Renal cortical epithelial cell (primary cell): Measurements from ENCODE around the gene DUSP16. TPM values are rescaled to one million over a fixed set of nuclear protein-coding genes. Genes with fewer than 3 reads are reported as not detected.
A peak's percentile ranks its signal among the peaks of the same experiment; 100 is the strongest.
"Not testable (repeated sequence)": the region's sequence is repeated elsewhere in the genome, so short reads cannot be mapped to it uniquely, and the experiment has no call there.

Source experiments
- DNase-seq: peaks from one replicate; pipeline ENCODE4 v3.0.0-alpha.2; 2011; ENCODE audit warnings: low read depth
- total RNA-seq: library from RNA; depleted of rRNA; stranded (reverse); fragments of >200 nt; gene quantifications from 2 replicates; pipeline ENCODE4 v1.2.3, GENCODE V29; 2014

The DUSP16 gene
- total RNA-seq, 1 donor from 2014 or later = 24.7 TPM

DNA sequence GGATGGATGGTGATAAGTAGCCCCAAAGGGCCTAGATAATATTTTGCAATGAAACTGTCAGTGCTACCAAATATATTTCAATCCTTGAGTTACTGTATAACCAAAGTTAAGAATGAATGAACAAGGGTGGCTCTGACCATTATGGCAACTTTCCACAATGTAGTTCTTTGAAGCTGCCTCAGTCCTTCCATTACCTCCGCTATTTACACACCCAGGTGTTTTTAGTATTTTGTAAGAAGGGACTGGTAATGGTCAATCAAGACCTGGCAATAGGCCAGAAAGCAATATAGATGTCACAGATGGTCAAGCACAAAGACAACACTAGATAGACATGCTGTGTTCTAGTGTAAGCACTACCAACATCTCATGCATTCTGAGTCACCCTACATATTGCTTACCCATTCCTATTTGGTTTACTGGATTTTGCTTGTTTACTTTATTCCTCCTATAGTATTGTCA lies 16.3 kb downstream of the DUSP16 start:
- DNase-seq = peak; percentile 80

DNA sequence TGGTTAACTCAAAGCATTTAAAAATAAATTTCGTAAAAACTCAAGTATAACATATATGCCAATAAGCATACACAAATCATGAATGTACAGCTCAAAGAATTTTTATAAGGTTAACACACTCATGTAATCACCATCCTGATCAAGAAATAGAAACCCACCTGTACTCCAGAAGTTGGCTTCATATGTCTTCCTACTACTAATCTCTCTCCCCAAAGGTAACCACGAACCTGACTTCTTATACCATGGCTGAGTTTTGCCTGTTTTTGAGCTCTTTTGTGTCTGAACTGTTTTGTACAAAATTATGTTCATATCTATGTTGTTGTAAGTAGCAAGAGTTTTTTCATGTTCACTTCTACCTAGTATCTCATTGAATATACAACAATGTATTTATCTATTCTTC lies 18.7 kb downstream of the DUSP16 start:
- no peak for DNase-seq

DNA sequence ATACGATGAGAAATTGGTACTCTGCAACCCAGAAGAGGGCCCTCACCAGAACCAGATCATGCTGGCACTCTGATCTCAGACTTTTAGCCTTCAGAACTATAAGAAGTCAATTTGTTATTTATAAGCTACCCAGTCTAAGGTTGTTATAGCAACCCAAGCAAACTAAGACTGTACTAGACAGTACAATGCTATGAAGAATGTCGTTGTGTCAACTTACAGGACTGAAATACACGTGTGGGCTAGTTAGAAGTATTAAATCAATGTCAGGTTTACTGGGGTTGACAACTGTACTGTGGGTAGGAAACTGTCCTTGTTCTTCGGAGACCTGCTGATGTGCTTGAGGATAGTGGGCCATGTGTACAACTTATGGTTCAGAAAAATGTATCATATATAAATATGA lies 19.7 kb downstream of the DUSP16 start:
- DNase-seq = peak; percentile 43

DNA sequence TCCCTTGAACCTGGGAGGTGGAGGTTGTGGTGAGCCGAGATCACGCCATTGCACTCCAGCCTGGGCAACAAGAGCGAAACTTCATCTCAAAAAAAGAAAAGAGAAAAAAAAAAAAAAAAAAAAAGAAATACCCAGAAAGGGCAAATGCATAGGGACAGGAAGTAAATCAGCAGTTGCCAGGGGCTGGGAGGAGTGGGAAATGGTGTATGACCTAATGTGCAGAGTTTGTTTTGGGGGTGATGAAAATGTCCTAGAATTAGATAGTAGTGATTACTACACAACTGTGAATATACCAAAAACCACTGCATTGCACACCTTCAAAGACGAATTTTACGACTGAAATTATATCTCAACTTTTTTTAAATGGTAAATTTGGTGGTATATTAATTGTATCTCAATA lies 20.4 kb downstream of the DUSP16 start:
- DNase-seq = no peak

DNA sequence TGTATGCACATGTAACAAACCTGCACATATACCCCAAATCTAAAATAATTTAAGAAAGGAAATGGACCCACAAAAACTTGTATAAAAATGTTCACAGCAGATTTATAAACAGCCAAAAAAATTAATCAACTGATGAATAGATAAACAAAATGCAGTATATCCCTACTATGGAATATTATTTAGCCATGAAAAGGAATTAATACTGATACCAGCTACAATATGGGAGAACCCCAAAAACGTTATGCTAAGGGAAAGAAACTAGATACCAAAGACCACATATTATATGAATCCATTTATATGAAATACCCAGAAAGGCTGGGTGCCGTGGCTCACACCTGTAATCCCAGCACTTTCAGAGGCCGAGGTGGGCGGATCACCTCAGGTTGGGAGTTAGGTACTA lies 20.9 kb downstream of the DUSP16 start:
- no peak for DNase-seq

DNA sequence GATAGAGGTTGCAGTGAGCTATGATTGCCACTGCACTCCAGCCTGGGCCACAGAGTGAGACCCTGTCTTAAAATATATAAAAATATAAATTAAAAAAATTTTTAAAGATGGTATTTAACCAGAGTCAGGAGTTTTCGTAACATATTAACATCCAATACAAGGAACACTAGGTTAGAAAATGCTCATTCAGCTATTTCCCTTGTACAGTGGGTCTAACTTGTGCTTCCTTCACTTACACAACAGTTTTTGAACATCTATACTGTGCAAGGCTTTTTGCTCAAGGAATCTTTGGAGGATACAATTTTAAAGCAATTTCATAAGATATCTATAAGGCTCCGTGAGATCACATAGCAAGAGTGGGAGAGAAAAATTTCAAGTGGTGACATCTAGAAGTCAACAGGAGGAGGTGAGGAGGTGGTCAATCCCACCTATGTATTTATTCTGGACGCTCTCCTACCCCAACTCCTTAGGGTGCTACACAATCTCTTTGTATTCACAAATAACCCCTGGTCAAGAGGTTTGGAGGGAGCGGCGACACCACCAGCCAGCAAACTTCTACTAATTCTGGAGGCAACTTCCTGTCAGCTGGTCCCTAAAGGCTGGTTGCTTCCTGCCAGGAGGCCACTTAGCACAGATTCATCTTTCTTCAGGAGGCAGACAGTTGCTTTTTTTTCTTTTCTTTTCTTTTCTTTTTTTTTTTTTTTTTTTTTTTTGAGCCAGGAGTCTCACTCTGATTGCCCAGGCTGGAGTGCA lies 22.2 kb downstream of the DUSP16 start:
- no peak for DNase-seq

DNA sequence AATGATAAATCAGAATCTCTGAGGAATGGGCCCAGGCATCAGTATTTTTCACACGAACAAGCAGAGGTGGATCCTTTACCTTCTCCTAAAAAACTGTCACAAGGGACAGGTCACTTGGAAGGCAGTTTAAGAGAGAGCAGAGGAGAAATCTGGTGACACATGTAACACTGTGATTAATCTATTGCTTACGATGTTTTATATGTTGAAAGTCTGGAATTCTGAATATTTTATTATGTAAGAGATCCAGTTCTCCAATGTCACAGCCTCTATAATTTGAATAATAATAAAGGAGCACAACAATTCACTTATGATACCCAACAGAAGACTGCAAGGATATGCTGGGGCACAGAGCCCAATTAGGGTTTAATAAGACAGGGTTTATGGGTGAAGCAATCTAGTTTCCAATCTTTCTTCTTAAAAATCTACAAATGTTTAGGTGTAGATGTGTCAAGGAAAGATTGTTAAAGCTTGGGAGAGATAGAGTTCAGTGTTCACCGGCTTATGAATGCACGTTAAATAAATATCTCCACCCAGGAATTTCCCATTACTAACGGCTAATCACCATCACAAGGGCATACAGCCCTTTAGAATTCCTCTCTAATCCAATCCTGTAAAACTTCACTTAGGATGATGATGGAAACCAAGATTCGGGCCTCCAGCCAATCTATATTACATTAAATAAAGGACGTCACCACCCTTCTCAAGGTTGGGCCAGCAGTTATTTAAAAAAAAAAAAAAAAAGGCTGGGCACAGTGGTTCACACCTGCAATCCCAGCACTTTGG lies 23.4 kb downstream of the DUSP16 start:
- peak; percentile 53 for DNase-seq

DNA sequence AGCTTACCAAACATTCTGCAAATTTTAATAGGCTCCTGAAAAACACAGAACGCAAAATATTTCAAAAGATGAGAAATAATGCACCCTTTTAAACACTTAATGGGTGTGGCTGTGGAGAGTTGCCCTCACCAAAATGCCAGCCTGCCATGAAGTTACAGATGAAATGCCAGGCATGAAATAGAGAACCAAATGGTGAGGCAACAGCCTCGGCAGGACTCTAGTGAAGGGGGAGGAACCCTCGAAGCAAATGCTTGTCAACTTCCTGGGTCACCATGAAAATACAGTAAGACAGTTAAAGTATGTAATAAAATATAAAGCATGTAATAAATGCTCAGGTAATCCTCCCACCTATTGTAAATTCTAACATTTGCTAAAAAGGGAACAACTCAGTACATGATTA lies 24.1 kb downstream of the DUSP16 start:
- DNase-seq = no peak

DNA sequence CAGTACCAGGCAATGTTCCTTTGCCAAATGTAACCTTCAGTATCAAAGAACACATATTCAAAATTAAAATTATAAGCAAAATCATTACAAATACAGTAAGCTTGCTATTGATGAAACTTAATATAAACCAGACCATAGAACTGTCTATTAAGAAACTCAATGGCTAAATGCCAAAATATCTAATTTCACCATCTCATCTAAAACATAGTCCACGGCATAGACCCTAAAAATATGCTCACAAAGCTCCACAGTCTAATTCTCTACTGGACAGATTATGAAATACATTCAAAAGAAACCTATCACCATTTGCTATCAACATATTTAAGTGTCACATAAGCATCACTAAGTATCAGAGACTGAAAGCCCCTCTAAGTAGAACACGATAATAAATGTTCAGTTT lies 25.2 kb downstream of the DUSP16 start:
- no peak for DNase-seq

DNA sequence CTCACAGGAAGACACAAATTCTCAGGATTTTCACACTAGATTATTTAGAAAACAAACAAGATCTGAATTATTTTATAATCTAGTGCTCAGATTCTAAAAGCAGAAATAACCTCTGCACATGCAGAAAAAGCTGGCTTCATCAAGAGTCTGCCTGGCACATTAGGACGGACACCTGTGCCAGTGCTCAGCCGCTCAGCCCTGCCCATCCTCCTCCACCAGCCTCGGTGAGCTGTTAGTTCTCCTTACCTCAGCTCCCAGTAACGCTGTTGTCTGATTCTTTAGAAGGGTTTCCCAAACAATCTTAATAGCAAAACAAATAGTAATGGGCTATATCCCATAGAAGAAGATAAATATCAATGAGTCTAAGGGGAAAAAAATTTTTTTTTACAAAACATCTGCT lies 27.7 kb downstream of the DUSP16 start:
- no peak for DNase-seq

DNA sequence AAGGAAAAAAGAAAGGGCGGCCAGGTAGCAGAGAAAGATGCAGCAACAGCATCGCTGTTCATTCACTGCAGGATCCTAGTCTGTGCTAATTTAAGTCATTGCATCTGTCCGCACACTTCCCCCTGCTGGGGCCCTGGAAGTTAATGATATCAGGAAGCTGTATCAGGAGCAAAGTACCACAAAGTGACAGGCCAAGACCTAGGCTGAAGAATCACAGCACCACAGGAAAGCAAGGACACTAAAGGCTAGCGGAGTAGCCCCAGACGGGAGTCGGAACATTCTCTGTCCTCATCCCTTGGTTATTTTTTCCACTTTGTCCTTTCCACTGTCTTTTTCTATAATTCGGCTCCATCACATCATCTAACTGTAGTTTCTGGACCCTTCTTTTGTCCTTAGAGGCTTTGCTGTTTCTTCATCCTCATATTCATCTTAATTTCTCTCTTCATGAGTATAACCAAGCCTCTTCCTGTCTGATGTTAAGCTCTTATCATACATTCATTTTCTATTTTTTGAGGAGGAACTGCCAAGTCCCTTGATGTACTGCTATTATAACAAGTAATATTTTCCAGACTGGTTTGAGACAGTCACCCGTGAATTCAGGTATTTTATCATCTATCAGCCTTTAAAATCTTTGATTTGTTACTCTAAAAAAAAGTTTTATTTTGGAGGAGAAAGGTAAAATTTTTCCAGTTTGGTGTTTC lies 28.3 kb downstream of the DUSP16 start:
- DNase-seq = no peak

DNA sequence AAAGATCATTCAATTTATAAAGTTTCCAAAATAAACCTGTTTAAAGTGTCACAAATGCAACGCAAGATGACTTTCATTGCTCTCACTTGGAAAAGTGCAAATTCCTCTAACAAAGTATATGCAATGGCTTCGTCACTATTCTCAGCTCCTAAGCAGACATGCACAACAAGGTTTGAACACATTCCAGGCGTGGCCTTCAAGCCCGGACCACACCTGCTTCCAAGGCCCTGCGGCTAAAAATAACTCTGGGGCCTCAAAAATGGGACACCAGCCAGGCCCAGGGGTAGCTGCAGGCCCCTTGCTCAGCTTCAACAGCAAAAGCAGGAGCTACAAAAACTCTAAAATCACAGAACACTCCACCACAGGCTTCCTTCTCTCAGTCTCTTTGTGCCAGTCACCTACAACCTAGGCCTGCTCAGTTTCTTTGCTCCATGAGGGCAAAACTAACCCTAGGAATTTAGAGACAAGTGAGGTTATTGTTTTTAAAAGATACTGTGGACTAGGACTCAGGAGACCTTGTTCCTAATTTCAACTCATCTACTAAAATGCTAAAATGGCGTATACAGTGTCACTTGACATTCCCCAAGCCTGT lies 29.3 kb downstream of the DUSP16 start:
- DNase-seq = peak; percentile 84

DNA sequence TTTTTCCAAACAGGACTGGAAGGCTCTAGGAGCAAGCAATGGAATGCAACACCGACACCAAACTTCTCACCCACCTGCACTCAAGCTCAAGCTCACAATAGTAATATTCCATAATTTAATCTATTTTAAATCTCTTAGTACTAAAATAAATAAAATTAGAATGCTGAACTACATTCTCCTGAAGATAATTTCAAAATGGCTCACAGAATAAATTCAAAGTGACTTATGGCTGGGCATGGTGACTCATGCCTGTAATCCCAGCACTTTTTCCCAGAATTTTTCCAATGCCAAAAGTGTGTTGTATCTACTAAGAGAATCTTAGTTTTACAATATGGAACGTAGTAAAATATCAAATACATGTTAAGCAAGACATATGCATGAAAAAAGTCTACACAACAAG lies 31.5 kb downstream of the DUSP16 start:
- no peak for DNase-seq

DNA sequence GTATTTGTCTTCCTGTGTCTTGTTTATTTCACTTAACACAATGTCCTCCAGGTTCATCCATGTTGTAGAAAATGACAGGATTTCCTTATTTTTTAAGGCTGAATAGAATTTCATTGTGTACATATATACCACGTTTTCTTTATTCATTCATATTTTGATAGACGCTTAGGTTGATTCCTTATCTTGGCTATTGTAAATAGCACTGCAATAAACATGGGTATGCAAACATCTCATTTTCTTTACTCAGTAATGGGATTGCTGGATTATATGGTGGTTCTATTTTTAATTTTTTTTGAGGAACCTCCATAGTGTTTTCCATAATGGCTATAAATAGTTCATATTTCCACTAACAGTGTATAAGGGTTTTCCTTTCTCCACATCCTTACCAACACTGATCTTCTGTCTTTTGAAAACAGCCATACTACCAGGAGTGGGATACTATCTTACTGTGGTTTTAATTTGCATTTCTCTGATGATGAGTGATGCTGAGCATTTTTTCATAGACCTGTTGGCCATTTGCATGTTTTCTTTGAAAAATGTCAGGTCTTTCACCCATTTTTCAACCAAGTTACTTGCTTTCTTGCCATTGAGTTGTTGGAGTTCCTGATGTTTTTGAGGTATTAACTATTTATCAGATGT lies 32.8 kb downstream of the DUSP16 start:
- no peak for DNase-seq

DNA sequence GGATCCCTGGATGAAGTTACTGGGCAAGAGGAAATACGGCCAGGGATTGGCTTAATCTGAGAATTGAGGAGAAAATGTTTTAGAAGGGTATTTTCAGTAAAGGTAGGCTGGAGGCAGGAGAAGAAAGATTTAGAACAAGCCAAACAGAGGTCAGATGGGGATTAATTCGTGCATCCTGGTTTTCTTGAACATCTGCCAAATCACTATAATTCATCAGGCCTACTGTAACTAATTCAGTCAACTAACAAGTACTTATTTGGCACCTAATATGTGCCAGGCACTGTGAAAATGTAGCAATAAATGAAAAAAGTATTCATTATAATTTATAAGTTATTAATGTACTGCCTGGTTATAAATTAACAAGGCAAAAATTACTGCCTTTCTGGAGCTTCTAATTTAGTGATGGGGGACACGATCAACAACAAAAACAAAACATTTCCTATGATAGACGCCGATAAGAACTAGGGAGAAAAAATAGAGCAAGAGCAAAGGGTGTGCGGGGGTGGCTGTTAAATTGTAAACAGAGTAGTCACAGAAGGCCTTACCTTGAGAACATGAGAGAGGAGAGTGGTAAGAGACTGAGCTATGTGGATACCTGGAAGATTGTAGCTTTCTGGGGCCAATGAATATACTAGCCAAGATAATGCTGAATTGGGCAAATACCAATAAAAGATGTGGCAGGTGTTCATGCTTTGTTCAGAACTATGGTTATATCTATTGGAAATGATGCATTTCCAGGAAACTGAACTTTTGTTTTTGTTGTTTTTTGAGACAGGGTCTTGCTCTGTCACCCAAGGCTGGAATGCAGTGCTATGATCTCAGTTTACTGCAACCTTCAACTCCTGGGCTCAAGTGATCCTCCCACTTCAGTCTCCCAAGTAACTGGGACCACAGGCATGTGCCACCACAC lies 34.0 kb downstream of the DUSP16 start:
- DNase-seq = peak; percentile 49

DNA sequence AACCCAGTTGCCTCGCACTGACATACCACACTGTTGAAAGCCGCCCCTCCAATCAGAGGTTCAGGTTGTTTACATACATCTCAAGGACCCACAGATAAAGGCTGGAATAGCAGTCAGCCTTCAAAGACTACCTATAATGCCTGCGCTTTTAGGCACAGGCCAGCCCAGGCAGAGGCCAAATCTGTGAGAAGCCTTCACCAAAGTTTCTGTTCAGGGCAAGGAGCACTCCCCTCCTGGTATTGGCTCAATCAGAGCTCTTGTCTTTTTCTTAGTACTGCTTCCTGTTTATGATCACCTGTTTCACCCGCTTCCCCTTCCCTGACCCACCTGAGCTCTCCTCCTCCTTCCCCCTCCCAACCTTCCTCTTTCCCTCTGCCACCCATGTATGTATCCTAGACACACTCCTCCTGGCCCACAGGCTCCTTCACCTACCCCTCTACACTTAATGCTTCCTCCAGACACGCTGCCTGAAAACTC lies 34.8 kb downstream of the DUSP16 start:
- no peak for DNase-seq

DNA sequence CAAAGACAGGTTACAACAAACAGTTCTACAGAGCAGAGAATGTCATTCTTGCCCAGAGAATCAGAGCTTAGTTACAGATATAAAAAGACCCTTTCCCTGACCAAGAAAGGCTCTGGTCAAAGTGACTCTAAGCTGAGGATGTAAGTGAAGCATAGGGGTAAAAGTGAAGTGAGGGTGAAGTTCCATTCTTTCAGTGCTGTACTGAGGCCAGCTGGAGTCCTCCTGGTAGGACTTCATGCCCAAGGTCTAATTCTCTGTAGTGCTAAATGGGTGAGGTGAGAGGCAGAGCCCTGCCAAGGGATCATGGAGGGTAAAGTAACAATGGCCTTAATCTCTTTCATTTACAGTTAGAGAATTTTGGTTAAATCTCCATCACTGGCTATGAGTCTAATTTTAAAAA lies 38.5 kb downstream of the DUSP16 start:
- no peak for DNase-seq

DNA sequence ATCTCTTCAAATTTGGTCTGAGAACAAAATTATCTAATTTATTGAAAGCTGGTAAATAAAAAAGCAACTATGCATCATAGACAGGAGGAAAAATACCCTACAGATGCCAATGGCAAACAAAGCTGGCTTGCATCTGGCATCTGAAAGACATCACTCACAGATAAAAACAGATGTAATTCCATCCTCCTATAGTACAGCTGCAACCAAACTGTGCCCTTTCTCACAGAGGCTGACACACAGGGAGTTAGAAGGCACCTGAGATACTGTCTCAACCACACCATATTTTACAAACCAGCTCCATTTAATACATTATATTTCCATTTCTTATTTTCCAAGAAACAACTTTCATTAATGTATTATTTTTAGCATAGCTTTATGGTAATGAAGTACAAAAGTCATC lies 39.4 kb downstream of the DUSP16 start:
- DNase-seq = no peak

DNA sequence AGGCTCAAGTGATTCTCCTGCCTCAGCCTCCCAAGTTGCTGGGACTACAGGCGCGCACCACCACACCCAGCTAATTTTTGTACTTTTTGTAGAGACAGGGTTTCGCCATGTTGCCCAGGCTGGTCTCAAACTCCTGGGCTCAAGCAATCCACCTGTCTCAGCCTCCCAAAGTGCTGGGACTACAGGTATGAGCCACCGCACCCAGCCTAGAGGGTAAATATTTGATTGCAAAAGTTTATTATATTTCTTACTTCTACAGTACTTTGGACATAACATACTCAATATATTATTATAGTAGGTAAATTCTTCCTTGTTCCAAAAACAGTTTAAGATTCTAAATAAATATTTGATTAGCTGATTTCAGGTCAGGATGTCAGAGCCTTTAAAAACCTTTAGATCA lies 40.0 kb downstream of the DUSP16 start:
- not testable (repeated sequence) for DNase-seq

DNA sequence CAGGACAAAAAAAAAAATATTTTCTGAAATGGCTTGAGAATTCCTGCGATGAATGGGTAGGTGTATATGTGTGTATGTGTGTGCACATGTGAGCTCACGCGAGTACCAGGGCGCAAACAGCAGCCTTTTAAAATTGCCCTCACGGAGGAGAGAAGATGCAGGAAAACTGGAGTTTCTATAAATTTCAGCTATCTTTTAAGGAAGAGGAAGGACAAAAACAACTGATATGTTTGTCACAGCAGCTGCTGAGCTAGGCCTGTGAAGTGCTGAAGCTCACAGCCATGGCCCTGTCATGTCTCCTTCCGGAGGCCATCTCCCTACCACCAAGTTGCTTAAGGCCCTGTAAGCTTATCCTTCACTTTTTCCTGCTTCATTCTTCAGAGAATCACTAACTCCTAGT lies 40.8 kb downstream of the DUSP16 start:
- DNase-seq = no peak
